GM19397 (cell line): ENCODE measurements around the gene WNT11.

Experiments
- ATAC-seq: cut with Tn5 transposase; IDR thresholded peaks from one replicate; pipeline ENCODE4 v1.9.1; 2021; ENCODE audit warnings: mild to moderate bottlenecking, moderate library complexity; ENCODE audit not compliant: unreplicated experiment

WNT11 gene

DNA sequence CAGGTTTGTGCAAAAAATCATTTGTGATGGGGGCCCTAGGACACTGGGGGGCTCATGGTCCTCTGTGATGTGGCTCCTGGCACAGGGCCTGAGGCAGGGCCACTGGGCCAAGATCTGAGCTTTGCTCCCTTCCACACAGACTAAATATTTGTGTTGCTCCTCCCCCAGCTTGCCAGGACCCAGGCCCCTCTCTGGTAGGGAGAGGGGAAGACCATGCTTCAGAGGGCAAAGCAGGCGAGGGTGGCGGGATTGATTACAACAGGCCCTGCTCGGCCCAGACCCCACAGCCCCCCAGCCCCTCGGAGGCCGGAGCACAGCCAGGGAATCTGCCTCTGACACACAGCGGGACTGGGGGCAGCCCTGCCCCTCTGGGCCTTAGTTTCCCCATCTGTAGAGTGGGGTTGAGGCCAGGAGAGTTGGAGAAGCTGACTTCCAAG, 29.0 kb downstream of the WNT11 start:
- no peak for ATAC-seq

GRCh38 chr11:76176463-76176862, 29.8 kb downstream of the WNT11 start:
- no peak for ATAC-seq

GRCh38 chr11:76175783-76176182, 30.5 kb downstream of the WNT11 start:
- ATAC-seq, result no peak

GRCh38 chr11:76174330-76174729, 32.0 kb downstream of the WNT11 start:
- ATAC-seq, result no peak

DNA sequence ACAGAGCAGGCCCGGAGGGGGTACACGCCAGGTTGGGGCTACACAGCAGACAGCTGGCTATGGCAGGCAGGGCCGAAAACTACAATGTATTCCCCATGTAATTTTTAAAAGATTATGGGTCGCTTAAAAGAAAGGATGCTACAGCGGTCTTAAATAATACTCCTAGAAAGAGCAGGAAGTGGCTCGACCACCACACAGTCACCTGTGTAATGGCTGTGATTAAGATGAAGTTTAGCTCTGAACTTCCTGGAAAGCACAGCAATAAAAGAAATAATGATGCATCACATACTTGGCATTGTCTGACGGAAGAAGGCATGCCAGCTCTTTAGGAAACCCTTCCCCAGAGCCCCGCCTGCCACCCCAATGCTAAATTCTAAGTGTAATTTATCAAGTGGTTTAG, 32.6 kb downstream of the WNT11 start:
- ATAC-seq, result no peak

DNA sequence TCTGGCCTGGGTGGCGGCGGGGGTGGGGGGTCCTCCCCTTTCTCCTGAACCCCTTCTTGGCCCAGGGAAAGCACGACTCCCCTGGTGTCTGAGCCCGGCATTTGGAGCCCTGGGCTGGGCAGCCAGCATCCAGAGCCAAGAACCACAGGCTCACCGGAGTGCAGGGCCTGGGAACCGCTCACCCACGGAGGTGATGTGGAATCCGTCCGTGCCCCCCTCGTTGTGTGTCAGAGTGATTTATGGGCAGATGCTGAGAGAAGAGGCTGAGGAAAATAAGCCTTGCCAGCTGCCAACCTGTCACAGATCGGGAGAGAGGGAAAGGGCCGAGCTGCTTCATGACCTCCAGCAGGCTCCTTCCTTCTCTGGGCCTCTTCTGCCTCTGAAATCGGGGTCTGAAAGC, 33.7 kb downstream of the WNT11 start:
- no peak for ATAC-seq

- ATAC-seq, result no peak
These were observed 35.8 kb downstream of the WNT11 start for GRCh38 chr11:76170468-76170867.

DNA sequence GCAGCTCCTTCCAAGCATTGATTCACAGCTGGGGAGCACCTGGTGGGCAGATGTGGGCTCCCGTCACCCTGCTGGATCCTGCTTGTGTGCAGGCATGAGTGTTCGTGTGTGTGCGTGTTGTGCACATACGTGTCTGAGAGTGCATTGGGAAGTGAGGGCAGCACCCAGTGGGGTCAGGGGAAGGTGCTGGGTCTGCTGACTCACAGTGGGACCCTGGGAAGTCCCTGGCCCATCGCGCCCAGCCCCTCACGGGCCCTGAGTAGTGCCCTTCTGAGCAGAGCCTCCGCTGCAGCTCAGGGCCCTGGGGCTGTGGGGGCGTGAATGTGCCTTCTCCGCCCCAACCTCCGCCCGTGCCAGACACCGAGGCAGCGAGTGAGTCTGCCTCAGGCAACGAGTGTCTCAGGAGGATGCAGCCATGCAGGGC, 36.8 kb downstream of the WNT11 start:
- peak; percentile 48 for ATAC-seq

GRCh38 chr11:76167590-76167989, 38.7 kb downstream of the WNT11 start:
- no peak for ATAC-seq

DNA sequence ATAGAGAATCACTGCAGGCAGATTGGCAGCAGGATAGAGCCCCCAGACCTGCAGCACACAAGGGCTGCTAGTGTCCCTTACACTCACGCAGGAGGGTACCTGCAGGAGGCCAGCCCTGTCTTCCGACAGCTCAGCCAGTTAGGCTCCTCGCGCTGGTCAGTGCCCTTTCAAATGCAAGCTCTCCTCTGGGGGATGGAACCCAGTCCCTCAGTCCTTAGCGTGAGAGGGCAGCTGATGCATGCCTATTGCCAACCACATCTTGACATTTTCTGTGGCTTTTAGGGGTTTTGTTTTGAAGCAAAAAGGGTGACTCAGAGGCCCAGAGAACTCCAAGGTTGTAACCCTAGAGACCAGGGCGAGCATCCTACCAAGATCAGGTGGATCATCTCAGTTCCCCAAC, 40.0 kb downstream of the WNT11 start:
- ATAC-seq, result no peak

DNA sequence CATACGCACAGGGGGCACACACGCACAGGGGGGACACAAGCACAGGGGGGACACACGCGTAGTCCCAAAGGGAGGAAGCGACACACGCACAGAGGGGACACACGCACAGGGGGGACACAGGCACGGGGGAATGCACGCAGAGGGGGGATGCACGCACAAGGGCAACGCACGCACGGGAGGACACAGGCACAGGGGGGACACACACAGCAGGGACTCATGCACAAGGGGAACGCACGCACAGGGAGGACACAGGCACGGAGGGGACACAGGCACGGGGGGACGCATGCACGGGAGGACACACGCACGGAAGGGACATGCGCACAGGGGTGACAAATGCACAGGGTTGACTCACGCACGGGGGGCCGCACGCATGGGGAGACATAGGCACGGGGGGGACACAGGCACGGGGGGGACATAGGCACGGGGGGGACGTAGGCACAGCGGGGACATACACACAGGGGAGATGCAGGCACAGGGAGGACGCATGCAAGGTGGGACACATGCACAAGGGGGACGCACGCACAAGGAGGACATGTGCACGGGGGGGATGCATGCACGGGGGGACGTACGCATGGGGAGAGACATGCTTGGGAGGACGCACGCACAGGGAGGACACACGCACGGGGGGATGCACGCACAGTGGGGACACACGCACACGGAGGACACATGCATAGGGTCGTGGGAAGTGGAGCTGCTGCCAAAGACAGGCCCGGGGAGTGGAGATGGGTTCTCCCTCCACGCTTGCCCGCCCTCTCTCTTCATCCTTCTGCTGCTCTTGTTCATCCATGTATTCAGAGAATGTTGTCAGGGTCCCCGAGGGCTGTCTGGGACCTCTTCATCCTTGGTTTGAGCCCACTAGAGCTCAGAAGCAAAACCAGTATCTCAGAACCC, 41.2 kb downstream of the WNT11 start:
- no peak for ATAC-seq

- no peak for ATAC-seq
These were observed 42.2 kb downstream of the WNT11 start for GRCh38 chr11:76164081-76164480.

DNA sequence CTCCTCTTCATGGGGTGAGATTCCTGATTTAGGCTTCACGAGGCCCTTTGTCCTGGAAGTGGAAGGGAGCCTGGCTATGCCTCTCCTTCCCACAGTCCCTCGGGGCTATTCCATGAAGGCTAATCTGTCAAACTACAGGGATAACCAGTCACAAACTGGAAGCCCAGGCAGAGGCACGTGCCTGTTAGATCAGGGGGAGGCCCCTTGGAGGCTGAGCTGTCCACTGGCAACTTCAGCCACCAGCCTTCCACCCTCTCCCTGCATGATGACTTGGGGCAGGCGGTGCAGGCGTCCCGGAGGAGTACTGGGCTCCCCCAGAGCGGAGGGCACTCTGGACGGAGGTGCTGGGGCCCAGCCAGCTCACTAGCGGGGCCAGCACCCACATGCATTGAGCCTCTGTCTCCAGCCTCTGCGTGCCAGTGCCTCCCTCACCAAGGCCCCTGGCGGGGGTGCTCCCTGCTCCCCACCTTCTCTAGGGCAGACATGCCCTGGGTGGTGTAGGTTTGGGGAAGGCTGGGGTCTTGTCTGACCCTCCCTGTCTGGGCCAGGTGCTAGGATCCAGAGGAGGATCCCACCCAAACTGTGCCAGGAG, 42.9 kb downstream of the WNT11 start:
- no peak for ATAC-seq

GRCh38 chr11:76162336-76163288, 43.7 kb downstream of the WNT11 start:
- no peak for ATAC-seq

DNA sequence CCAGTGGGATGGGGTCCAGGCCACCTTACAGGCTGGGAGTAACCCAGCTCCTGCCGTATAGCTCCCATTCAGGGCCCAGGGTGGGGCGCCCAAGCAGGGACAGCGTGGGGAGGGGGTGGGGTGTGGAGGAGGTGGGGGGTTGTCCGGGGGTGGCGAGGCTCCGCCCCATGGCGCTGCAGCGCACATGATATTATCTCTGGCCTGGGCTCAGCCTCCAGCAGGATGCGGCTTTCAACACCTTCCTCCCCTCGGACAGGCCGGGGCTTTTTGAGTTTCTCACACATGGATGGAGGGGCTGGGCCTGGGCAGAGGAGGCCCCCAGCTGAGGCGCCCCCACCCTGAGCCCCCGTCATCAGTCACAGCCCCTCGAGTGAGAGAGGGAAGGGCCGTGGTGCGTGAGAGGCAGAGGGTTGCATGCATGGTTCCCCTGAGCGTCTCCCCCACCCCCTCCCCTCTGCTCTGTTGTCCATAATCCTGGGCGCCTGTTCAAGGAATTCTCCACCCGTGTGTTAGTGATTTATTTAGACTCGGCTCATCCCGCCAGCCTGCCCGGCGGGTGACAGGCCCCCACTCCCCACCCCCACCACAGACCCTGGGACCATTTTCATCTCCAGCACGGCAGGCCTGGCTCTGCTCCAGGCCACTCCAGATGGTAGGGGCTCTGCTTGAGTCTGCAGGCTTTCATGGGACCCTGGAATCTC, 44.9 kb downstream of the WNT11 start:
- no peak for ATAC-seq

DNA sequence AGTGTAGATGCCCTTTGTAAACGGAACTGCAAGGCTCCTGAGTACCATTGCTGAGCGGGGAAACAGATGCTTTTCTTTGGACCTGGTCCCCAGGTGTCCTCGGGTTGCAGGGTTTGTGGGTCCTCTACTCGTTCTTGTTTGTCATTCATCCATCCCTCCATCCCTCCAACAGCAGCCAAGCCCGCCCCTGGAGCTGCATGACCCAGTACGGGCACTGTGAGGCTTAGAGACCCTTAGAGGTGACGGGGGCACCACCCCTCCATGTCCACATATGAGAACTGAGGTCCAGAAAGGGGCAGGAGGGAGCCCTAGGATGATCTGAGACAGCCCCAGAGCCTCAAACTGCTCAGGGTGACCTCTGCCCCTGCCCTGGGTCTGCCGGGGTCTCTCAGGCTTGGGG, 45.4 kb downstream of the WNT11 start:
- no peak for ATAC-seq

- ATAC-seq, result no peak
These were observed 46.2 kb downstream of the WNT11 start for GRCh38 chr11:76159983-76160661.

DNA sequence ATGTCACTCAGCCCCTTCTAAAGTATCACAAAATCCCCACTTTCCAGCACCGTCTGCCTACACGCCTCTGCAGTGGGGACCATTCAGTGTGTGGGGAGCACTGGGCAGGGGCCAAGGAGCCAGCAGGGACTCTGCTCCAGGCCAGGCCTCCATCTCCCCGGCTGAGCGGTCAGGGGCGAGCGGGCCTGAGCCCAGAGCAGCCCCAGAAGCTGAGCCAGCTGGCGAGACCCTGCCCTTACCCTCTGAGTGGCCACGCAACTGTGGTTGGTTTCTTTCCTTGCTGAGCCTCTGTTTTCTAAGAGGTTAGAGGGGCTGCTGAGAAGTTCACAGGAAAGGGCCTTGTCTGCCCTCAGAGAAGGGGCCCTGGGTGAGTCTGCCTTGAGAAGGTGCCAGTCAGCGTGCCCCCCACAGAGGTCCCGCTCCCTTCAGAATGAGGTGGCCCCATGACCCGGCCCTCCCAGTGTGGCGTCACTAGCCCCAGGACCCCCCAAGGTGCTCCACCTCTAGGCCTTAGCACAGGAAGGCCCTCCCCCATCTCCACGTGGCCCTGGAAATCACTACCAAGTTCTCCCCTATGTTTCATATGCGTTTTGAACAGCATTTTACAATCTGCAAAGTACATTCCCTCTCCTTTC, 46.9 kb downstream of the WNT11 start:
- no peak for ATAC-seq

DNA sequence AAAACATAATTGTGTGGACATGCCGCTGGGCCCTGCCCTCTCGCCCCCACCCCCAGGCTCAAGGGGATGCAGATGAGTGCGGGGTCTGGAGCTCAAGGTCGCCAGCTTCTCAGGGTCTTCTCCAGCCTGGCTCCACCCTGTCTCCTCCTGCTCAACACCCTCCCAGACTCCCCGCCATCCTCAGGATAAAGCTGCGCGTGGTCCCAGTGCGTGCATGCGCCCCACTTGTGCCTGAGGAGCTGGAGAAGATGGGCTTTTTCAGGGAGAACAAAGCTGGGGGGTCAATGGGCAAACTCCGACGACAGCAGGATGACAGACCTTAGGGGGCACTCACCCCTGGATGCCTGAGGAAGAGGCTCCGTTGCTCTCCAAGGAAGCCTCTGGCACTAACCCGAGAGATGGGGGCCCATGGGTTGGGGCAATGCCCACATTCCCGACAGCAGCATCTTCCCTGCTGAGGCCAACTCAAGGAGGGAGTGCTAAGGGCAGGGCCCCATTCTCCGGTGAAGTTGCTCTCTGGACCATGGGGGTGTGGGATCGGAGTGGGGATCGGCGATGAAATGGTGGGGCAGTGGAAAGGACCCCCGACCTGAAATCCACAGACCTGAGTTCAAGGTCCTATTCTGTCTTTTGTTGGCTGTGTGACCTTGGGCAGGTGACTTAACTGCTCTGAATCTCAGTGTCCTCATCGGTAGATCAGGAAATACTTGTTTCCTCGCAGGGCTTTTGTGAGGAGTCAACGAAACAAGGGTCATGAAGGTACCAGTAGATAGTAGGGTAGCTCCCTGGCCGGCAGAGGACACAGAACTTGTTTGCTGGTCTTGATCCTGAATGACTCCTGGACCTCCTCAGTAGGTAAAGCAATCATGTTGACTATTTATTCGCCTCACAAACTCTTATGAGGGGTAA, 47.7 kb downstream of the WNT11 start:
- no peak for ATAC-seq
